Activated CD4-positive, alpha-beta T cell treated with anti-CD3 and anti-CD28 coated beads, Interleukin-2, amount 50 U/mL, for 48 hours (primary cell): ENCODE data around the gene TNPO2.
"Not testable (repeated sequence)": the region's sequence is repeated elsewhere in the genome, so short reads cannot be mapped to it uniquely, and the experiment has no call there.

ENCODE experiments used
- DNase-seq, 2 experiments: peaks; one replicate each; pipeline ENCODE4 v3.0.0-alpha.2; 2020

TNPO2 gene

DNA sequence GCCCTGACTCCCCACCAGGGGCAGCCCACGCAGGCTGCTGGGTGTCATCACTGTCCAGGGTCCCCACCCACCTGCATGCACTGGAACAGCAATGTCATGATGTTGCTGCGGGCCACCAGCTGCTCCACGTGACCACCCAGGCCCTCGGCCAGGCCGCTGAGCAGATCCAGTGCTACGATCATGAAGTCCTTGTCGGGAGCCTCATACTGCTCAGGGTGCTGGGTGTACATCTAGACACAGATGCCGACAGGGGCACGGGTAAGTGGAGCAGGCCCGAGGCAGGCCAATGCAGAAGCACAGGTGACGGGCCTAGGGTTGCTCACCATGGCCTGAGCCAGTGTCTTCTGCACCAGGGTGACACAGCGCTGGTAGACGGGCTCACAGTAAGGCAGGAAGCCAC is 18.6 kb downstream of the TNPO2 start:
- no peak for DNase-seq

DNA sequence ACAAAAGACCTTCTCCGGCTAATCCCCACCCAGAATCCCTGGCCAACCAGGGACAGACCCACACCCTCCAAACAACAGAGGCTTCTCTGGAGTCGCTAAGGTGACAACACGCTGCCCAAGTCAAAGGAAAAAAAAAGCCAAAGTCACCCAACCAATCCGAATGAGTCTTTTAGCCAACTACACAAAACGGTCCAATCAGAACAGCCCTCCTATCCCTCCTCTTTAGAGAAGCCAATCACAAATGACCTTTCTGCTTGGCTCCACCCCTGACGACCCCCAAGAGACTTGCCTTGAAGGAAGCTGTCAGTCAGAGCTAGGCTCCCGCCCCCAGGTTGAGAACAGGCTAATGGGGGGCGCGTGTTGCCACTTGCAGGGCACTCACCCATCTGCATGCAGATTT is 20.7 kb downstream of the TNPO2 start:
- peak in 1 of 2 experiments; percentile 29 for DNase-seq

DNA sequence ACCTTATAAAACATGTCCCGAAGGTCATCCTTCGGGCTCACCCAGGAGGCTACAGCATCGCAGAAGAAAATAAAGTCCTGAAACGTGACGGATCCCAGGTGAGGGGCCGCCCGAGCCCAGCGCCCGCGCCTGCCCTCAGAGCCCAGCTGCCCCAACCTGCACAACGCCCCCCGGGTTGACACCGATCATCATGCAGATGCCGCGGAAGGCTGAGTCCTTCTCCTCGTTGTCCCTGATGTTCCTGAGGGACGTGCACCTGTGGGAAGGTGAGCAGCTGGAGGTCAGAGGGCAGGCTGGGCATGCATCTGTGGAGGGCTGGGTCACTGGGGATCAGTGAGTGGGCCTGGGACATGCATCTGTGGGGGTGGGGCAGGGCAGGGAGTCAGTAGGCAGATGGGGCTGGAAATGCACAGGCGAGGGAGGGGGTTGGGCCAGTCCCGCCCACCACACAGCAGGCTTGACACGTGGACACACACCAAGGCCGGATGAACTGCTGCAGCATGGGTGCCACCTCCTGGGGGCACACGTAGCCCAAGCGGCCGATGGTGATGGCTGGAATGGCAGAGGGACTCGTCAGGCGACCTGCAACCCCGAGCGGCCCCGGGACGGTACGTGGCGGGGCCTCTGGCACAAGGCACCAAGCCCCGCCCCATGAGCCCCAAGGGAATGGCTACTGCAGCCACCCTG is 22.0 kb downstream of the TNPO2 start:
- no peak for DNase-seq

DNA sequence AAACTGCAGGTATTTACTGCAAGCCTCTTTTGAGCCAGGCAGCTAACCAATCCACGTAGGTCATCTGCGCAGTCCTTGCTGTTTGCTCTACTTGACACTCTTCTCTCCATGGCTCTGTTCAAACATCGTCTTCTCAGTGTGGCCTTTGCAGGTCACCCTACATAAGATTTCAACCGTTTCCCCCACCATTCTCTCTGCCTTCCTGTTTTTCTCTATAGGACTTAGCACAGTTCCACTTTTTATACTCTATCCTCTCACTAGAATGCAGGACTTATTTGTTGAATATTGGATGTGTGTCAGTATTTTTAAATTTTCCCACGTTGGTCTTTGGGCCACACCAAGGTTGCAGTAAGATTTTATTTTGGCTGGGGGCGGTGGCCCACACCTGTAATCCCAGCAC is 25.6 kb downstream of the TNPO2 start:
- DNase-seq = no peak

DNA sequence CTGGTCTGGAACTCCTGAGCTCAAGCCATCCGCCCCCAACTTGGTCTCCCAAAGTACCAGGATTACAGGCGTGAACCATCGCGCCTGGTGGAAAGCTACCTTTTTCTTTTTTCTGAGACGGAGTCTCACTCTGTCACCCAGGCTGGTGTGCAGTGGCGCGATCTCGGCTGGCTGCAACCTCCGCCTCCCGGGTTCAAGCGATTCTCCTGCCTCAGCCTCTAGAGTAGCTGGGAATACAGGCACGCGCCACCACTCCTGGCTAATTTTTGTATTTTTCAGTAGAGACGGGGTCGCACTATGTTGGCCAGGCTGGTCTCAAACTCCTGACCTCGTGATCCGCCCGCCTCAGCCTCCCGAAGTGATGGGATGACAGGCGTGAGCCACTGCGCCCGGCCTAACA is 26.3 kb downstream of the TNPO2 start:
- not testable (repeated sequence) for DNase-seq

DNA sequence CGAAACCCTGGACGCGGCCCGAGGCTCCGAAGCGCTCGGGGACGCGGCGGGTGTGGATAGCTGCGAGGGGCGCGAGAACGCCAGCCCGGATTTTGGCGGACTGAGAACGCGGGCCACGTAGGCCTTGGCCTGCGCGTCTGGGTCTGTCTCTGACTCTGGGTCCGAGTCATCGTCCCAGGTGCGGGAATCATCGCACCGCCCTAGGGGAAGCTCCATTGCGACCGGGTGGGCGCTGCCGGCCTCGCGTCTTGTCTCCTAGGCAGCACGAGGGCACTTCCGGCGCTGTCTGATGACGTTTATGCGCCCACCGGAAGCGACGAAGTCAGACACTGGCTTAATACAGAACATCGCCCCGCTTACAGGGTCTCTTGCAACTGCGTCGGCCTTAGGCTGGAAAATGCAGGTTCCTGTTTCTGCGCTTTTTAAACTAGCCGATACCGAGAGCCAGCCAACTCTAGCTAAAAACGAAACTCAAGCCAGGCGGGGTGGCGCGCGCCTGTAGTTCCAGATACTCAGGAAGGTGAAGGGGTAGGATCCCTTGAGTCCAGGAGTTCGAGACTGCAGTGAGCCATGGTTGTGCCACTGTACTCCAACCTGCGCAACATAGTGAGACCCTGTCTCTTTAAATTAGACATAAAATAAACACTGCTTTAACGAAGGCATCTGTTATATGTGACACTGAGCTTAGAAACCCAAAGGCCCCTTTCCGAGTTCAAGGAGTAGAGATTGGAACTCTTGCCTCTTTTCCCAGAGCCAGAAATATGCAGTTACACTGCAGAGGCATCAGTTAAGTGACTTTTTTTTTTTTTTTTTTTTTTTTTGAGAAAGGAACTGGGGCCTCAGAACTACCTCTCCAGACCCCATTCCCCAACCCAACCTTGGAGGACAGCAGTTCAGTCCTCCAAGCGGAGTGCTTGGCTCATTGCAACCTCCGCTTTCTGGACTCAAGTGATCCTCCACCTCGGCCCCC is 27.1 kb downstream of the TNPO2 start, which contains the start of gene FBXW9:
Gene FBXW9 (minus strand): TSS at position 266 of the 970 bp plus-strand sequence. CDS start 50 bp downstream, at position 216.
- peak; percentile 99 for DNase-seq

DNA sequence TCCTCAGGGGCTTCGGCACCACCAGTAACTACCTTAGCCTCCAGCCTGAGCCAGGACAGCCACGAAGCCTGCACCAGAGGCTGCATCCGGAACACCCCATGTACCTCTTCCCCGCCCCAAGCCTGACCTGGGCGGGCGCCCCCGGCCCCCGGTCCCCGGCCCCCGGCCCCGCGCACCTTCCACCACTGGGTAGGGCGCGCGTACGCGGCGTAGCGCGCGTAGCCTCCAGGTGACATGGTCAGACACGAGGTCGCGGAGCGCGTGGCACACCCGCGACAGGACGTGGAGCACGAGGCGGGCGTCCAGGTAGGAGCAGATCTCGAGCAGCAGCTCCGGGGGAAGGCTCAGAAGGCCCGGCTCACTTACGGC is 27.8 kb downstream of the TNPO2 start:
- peak in 1 of 2 experiments; percentile 20 for DNase-seq

DNA sequence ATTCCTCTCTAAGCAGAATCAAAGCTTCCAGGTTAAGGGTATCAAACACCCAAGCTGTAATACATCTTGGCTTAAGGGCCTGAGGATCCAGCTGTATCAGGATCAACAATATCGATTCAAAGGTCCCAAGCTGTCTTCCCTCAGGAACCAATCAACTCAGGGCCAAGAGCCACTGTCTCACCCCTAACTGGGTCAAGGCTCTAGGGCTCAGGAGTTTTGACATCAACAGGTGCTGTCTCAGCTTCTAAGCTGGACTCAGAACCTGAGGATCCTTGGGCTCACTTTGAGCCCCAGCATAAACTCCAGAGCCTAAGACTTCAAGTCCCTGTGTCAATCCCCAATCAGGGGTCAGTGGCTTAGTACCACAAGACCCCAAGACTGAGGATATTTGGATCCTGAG is 28.2 kb downstream of the TNPO2 start:
- DNase-seq = no peak

DNA sequence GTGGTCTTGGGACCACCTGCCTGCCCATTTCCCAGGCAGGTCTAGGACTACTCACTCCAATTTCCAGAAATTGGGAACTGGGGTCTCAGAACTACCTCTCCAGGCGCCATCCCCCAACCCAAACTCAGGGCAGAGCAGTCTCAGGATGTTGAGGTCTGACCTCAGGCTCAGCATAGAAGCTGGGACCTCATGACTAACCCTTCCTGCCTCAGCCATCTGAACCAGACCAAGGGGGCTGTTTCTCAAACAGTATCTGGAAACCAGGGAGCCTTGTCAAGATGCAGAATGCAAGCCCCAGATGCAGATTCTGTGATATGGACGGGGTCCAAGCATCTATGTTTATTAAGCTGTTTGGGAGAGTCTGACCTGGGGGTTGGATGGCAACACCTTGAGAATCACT is 28.6 kb downstream of the TNPO2 start:
- DNase-seq = no peak

DNA sequence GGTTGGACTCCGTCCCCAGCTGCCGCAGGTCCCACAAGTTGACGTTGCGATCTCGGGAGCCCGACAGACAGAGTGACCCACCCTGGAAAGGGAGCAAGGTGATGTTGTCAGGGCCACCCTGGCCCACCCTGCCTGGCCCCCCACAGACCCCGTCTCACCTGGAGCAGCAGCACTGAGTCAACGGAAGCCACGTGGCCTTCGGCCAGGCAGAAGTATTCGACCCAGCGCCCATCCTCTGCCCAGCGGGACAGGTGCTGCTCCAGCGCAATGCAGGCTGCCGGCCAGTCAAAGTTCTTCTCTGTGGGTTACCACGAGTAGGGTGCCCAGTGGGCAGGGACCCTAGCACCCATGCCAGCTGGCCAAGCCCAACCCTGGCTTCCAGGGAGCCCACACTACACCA is 29.1 kb downstream of the TNPO2 start:
- no peak for DNase-seq

DNA sequence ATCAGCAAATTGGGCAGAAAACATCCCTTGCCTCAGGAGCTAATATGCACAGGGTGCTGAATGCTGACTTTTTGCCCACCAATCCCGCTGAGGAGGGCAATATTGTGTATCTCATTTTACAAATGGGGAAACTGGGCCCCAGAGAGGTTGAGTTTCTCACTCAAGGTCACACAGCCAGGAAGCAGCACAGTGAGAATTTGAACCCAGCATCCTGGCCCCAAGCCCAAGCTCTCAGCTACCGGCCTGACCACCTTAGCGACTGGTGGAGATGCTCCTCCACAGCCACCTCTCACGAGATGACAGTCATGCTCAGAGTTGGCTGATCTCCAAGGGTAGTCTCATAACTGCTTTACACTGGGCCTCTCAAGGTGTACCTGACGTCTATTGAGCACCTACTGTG is 30.8 kb downstream of the TNPO2 start:
- DNase-seq = no peak

DNA sequence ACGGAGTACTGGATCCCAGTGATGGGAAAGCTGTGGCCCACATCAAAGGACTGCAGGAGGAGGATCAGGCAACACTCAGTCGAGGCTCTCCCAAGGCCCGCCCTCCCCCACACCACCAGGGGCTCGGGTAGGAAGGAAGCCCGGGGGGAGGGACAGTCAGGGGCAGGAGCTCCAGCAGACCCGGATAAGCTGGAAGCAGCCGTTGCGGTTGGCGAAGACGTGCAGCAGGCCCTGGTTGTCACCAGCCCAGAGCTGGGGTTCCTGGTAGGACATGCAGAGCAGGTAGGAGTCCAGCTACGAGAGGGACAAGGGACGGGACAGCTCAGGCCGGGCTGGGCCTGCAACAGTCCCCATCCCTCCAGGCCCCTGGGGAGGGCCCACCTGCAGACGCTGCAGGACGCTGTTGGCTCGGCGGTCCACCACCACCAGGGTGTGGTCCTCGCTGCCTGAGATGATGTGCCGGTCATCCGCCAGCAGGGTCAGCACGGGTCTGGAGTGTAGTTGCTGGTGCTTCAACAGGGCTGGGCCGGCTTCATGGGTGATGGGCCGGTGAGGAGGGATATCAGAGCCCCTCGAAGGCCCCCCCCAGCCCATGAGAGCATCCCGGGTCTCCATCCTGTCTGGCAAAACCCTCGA is 34.0 kb downstream of the TNPO2 start:
- no peak for DNase-seq

DNA sequence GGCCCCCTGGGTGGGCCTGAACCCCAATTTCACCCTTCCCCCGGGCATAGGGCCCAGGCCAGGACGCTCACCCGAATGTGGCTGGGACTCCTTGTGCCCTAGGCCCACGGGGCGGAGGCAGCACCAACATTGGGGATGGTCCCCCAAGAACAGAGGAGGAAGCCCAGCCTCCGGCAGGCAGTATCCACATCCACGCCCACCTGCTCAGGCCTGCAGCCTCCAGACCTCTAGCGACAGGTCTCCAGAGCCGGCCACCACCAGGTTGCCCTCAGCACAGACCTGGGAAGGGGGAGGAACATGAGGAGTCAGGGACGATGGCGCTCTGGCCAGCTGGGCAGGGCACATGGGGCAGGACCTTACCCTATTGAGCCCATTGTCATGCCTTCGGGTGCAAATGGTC is 34.7 kb downstream of the TNPO2 start:
- no peak for DNase-seq

DNA sequence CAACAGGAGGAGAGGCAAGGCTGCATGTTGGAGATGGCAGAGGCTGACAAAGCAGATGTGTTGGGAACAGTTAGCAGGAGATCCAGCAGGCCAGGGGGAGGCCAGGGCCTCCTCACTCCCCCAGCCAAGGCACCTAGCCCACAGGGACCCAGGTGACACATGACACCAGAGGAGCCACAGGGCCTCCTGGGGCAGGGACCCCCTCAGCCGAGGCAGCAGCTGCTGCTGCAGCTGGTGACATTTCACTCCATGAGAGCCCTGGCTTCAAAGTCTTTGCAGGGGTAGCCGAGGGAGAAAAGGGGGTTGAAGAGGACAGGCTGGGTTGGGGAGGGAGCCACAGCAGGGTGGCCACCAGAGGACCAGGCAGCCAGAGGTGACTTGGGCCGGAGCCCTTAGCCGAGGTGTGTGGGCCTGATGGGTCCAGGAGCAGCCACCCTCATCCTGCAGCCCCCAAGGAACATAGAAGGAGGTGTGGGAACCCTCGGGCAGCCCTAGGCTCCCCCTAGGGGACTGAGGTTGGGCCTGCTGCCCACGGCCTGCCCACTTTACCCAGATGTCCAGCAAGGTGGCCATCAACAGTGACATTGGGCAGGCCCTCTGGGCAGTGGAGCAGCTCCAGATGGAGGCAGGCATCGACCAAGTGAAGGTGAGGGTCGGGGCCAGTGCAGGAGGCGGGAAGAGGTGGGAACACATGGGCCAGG is 36.1 kb downstream of the TNPO2 start, which contains the start of gene GNG14:
Gene GNG14 (plus strand): TSS at position 503 of the 701 bp plus-strand sequence. CDS start 51 bp downstream, at position 554.
- no peak for DNase-seq

DNA sequence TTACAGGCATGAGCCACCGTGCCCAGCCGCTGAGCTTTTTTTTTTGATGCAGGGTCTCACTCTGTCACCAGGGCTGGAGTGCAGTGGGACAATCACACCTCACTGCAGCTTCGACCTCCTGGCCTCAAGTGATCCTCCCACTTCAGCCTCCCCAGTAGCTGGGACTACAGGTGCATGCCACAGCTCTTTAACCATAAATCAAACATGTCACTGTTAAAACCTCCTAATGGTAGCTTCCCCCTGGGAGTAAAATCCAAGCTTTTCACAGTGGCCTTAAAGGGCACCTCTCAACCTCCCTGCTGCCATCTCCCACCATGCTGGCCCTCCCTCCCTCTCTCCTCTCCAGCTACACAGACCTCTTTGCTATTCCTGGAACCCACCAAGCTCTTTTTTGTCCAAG is 37.9 kb downstream of the TNPO2 start:
- no peak for DNase-seq

DNA sequence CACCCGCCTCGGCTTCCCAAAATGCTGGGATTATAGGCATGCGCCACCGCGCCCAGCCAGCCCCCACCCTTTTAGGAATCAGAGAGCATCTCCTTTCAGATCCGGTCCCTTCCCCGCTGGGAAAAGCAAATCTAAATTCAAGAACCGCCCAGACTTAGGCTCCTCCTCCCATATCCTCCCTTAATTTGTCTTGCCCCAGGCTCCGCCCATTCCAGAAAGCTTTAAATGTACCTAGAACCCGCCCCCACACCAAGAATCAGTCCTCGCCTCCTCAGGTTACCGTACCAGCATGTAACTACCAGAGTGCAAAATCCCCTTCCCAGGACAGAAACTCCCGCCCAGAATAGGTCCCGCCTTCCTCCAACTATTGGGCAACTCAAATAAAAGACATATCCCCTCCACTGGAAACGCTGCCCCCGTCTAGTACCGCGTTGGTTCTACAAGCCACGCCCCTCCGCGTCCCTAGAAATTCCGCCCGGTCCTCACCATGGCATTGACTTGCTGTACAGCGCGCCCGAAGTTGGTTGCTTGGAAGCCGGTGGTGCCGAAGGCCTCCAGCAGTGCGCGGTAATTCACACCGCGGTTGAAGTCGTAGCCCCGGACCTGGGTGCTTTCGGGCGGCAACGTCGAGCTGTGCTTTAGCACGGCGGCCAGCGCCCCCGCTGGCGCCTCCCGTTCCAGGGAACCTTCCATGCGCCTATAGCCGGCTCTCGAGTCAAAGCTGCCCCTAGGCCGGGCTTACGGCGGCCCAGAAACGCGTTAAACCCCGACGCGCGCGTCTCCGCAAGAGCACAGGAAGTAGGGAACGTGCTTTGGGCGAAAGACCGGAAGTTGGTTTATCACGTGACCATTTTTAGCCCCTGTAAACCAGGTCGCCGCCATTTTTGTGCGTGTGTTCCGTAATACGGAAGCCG is 42.4 kb downstream of the TNPO2 start, which contains the start of gene DHPS:
Gene DHPS (minus strand): TSS at position 807 of the 914 bp plus-strand sequence. CDS start 114 bp downstream, at position 693.
- peak; percentile 89 to 93 for DNase-seq

DNA sequence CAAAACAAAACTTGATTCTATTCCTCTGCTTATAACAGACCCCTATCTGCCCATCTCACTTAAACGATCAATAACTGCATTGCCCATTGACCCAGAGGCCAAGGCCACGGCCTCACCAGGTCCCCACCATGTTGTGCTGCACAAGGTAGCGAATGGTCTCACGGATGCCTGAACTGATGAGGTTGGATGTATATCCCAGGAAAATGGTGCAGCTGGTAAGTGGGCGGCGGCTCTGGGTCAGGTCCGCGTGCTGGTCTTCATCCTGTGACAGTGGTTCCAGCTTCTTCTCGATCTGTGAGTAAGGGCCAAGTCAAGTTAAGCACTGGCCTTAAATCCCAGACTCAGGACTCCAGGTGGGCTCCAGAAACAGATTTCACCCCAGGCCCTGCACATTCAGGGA is 43.7 kb downstream of the TNPO2 start:
- no peak for DNase-seq

DNA sequence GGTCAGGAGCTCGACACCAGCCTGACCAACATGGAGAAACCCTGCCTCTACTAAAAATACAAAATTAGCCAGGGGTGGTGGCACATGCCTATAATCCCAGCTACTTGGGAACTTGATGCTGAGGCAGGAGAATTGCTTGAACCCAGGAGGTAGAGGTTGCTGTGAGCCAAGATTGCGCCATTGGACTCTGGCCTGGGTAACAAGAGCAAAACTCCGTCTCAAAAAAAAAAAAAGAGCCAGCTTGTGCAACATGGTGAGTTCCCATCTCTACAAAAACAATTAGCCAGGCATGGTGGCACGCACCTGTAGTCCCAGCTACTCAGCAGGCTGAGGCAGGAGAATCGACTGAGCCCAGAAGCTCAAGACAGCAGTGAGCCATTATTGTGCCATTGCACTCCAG is 45.7 kb downstream of the TNPO2 start:
- DNase-seq = not testable (repeated sequence)

DNA sequence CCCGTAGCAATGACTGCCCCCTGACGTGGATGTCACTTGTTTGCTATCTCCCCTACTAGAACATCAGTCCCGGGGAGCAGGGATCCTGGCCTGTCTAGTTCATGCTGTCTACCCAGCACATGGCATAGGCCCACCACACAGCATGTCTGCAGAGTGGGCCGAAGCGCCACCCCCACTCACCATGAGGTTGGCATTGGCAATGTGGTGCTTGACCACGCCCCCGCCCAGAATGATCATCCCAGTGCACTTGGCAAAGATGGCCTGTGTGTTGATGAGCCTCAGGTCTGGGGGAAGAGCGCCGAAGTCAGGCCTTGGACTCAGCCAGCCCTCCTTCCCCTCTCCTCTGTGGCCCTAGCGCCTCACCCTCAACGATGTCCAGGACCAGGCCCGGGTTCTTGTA is 46.8 kb downstream of the TNPO2 start:
- no peak for DNase-seq

DNA sequence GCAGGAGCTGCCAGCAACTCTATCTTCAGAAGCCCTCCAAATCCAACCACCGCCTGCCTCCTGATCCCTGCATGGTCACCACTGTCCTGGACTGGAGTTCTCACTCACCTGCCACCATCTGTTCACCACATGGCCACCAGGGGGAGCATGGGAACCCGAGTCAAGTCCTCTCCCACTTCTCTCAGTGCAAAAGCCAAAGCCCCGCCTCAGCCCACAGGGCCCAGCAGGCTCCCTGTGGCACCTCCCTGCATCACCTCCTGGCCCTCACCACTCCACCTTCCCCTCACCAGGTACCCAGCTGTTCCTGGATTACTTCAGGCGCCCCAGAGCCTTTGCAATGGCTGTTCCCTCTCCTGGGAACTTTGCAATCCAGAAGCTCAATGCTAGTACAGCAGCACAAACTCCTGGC is 47.3 kb downstream of the TNPO2 start:
- DNase-seq = peak; percentile 95

DNA sequence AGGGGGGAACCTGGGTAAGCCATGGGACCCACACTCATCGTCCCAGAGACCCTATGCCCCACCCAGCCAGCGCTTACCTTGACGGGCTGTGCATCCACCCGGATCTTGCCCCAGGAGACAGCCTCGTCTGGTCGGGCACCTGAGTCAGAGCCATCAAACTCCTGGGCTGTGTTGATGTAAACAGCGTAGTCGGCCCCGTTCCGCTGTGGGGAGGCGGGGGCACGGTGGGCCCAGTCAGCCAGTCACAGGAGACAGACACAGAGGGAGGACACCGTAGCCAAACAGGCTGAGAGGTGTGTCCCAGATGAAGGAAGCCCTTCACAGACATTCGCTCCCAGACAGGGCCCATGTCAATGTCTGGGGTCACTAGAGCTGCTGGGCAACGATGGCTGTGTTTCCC is 47.8 kb downstream of the TNPO2 start:
- DNase-seq = no peak

DNA sequence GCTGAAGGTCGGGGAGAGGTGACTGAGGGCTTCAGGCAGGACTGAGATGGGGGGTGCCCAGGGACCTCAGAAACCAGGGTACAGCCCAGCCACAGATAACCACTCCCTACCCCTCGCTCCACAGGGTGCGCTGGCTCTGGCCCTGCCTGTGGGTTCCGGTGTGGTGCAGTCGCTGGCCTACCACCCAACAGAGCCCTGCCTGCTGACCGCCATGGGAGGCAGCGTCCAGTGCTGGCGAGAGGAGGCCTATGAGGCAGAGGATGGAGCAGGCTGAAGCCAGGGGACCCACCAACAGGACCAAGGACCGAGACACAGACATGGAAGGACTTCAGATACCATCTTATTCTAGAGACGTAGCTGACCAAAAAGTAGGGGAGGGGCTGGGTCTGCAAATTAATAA is 48.3 kb downstream of the TNPO2 start:
- DNase-seq = no peak
